ENCODE measurements around the gene CD72. TPM values are rescaled to one million over a fixed set of nuclear protein-coding genes. Genes with fewer than 3 reads are reported as not detected.

Gene CD72
- polyA plus RNA-seq, 3 donors, result 1.6 to 6.8 (median 1.8) TPM

GRCh38 chr9:35617548-35617947 lies 665 bp downstream of the CD72 start:
- H3K9ac ChIP-seq (ENCODE audit: insufficient read depth, low read length, poor library complexity, severe bottlenecking), result peak overlapping the region; percentile 59
- DNase-seq, result no peak
- Mint-ChIP-seq H3K27me3 (ENCODE audit: low read depth in 3 of 3) (peaks cover 13 to 25% (median 19%) of the 10 kb centered on the region in 3 donors), H3K4me3 (peak overlapping the region; percentile 83 to 90), H3K9me3 (no peaks in the 10 kb centered on the region), H3K27ac (peak overlapping the region in 6 of 7 donors; percentile 54 to 88 (median 76)), H3K4me1 (peaks cover 38% of the 10 kb centered on the region), H3K36me3 (peaks cover 3 to 4% of the 10 kb centered on the region in 2 donors)
- H3K4me2 ChIP-seq (replicated peaks; ENCODE audit: extremely low read depth, low read length, poor library complexity, severe bottlenecking), result peak overlapping the region; percentile 77
- no peaks in the 10 kb centered on the region for H4K20me1 ChIP-seq (ENCODE audit: insufficient read depth, low read length)
- 57% methylated on average over 6 of the region's 8 CpGs for WGBS (ENCODE audit: insufficient coverage)
- no peaks in the 10 kb centered on the region for H3K79me2 ChIP-seq (ENCODE audit: insufficient read depth, low read length)
- peak overlapping the region; percentile 81 for H2AFZ ChIP-seq (ENCODE audit: insufficient read depth, low read depth, low read length, poor library complexity, severe bottlenecking)
- H3K9me3 ChIP-seq (replicated peaks in 1 of 2; ENCODE audit: control insufficient read depth in 1 of 2, insufficient read depth in 1 of 2, low read length in 2 of 2), result no peaks in the 10 kb centered on the region
- no peak for TF ChIP-seq CTCF (IDR thresholded peaks at IDR 0.05)
- intact Hi-C loops (cut with micrococcal nuclease), result no loop called here
- no peaks in the 10 kb centered on the region for H3K36me3 ChIP-seq (replicated peaks in 1 of 2; ENCODE audit: control insufficient read depth in 1 of 2, insufficient read depth in 2 of 2, low read length in 2 of 2)
- peak overlapping the region; percentile 22 to 67 (median 36) for H3K4me3 ChIP-seq (replicated peaks in 1 of 3; ENCODE audit: low read depth in 2 of 3, low read length in 3 of 3)
- no peak overlapping the region for H3K27ac ChIP-seq (ENCODE audit: low read depth in 1 of 2, low read length in 2 of 2)
- H3K4me1 ChIP-seq (ENCODE audit: control insufficient read depth in 1 of 2, insufficient read depth in 2 of 2, low read length in 2 of 2), result peaks cover 32 to 35% of the 10 kb centered on the region in 2 donors
- no peaks in the 10 kb centered on the region for H3K27me3 ChIP-seq (ENCODE audit: control insufficient read depth in 2 of 2, insufficient read depth in 2 of 2, low read length in 2 of 2)

- no peak for TF ChIP-seq CTCF (IDR thresholded peaks at IDR 0.05)
- WGBS (ENCODE audit: insufficient coverage), result 8% methylated on average over 51 of the region's 51 CpGs
- peak overlapping the region; percentile 22 to 67 (median 36) for H3K4me3 ChIP-seq (replicated peaks in 1 of 3; ENCODE audit: low read depth in 2 of 3, low read length in 3 of 3)
- H3K4me1 ChIP-seq (ENCODE audit: control insufficient read depth in 1 of 2, insufficient read depth in 2 of 2, low read length in 2 of 2), result peaks cover 32 to 35% of the 10 kb centered on the region in 2 donors
- intact Hi-C loops (cut with micrococcal nuclease), result no loop called here
- H2AFZ ChIP-seq (ENCODE audit: insufficient read depth, low read depth, low read length, poor library complexity, severe bottlenecking), result peak overlapping the region; percentile 81
- H3K36me3 Mint-ChIP-seq, result peaks cover 3 to 4% of the 10 kb centered on the region in 2 donors
- no peaks in the 10 kb centered on the region for H3K9me3 Mint-ChIP-seq
- peak overlapping the region; percentile 83 to 90 for H3K4me3 Mint-ChIP-seq
- H3K27me3 ChIP-seq (ENCODE audit: control insufficient read depth in 2 of 2, insufficient read depth in 2 of 2, low read length in 2 of 2), result no peaks in the 10 kb centered on the region
- peak overlapping the region; percentile 8 to 88 (median 76) for H3K27ac Mint-ChIP-seq
- no peaks in the 10 kb centered on the region for H3K36me3 ChIP-seq (replicated peaks in 1 of 2; ENCODE audit: control insufficient read depth in 1 of 2, insufficient read depth in 2 of 2, low read length in 2 of 2)
- H3K9me3 ChIP-seq (replicated peaks in 1 of 2; ENCODE audit: control insufficient read depth in 1 of 2, insufficient read depth in 1 of 2, low read length in 2 of 2), result no peaks in the 10 kb centered on the region
- peak overlapping the region; percentile 77 for H3K4me2 ChIP-seq (replicated peaks; ENCODE audit: extremely low read depth, low read length, poor library complexity, severe bottlenecking)
- H3K27me3 Mint-ChIP-seq (ENCODE audit: low read depth in 3 of 3), result peaks cover 13 to 25% (median 19%) of the 10 kb centered on the region in 3 donors
- no peak overlapping the region for H3K27ac ChIP-seq (ENCODE audit: low read depth in 1 of 2, low read length in 2 of 2)
- DNase-seq, result peak; percentile 68 to 92 (median 74)
- H3K9ac ChIP-seq (ENCODE audit: insufficient read depth, low read length, poor library complexity, severe bottlenecking), result peak overlapping the region; percentile 59
- peaks cover 42% of the 10 kb centered on the region for H3K4me1 Mint-ChIP-seq
- H3K79me2 ChIP-seq (ENCODE audit: insufficient read depth, low read length), result no peaks in the 10 kb centered on the region
- no peaks in the 10 kb centered on the region for H4K20me1 ChIP-seq (ENCODE audit: insufficient read depth, low read length)
These were observed 1.3 kb downstream of the CD72 start for GRCh38 chr9:35616681-35617459.
